A549 (cell line): Measurements from ENCODE around the gene SLC26A9. TPM values are rescaled to one million over a fixed set of nuclear protein-coding genes. Genes with fewer than 3 reads are reported as not detected.
A peak's percentile ranks its signal among the peaks of the same experiment; 100 is the strongest.

Experiments used
- ATAC-seq, 2 experiments: fragments of 200-7000 bp in 1 of 2; fragments of >200 bp in 1 of 2; cut with Nextera tagmentation in 1 of 2; cut with Tn5 transposase in 1 of 2; 3 replicates each; pipeline versions ENCODE4 v1.8.0 to v1.9.1; 2018 to 2020; ENCODE audit warnings: mild to moderate bottlenecking in 1 of 2, moderate library complexity in 1 of 2
- CTCF ChIA-PET: fragments of 300-600 bp; sonication (Branson Sonifier 250); formaldehyde crosslinking; extraction: SDS; loops from one replicate; lab custom pipeline; 2021; ENCODE audit warnings: antibody characterized with exemption, inconsistent platforms; lab: Yijun Ruan, JAX
- POLR2A ChIA-PET: fragments of 350-600 bp; formaldehyde crosslinking; extraction: SDS; loops from one replicate; lab custom pipeline; 2021; ENCODE audit warnings: antibody characterized with exemption, inconsistent platforms; lab: Yijun Ruan, JAX
- DNase-seq, 2 experiments: peaks; one replicate each; pipeline versions ENCODE4 v3.0.0 to v3.0.0-alpha.2; 2011 to 2016; ENCODE audit warnings: low read depth in 1 of 2, low spot score in 1 of 2
- FAIRE-seq: peaks from 2 replicates; lab custom pipeline; 2011; peaks lifted over from hg19 to GRCh38; lab: Jason Lieb, UNC
- H3K27ac ChIP-seq, 2 experiments: fragments of >200 bp; sonication (Bioruptor Twin); formaldehyde crosslinking; 3 replicates each; pipeline ENCODE4 v1.5.1; 2016 to 2017
- H3K4me1 ChIP-seq: fragments of >200 bp; sonication (Bioruptor Twin); formaldehyde crosslinking; 3 replicates; pipeline ENCODE4 v1.6.1; 2016
- H3K4me2 ChIP-seq: fragments of >200 bp; sonication (Bioruptor Twin); formaldehyde crosslinking; 3 replicates; pipeline ENCODE4 v1.6.1; 2016
- H3K4me3 ChIP-seq: fragments of >200 bp; sonication (Bioruptor Twin); formaldehyde crosslinking; 3 replicates; pipeline ENCODE4 v1.5.1; 2016
- H3K9me3 ChIP-seq: fragments of >200 bp; sonication (Bioruptor Twin); formaldehyde crosslinking; 3 replicates; pipeline ENCODE4 v1.6.1; 2016
- FOSL2 ChIP-seq, 2 experiments: fragments of 450-650 bp in 1 of 2; fragments of >200 bp in 1 of 2; sonication (Bioruptor Twin) in 1 of 2; formaldehyde crosslinking; IDR thresholded peaks; 2 replicates each; pipeline versions ENCODE4 v1.5.0 to v1.6.1; 2016 to 2020; ENCODE audit warnings: mild to moderate bottlenecking in 1 of 2, moderate library complexity in 1 of 2
- MAZ ChIP-seq: fragments of 150-350 bp; IDR thresholded peaks from 2 replicates; pipeline ENCODE4 v1.6.1; 2014; ENCODE audit warnings: antibody characterized with exemption, low read depth, low read length, borderline replicate concordance
- POLR2A ChIP-seq: IDR thresholded peaks from 2 replicates; pipeline ENCODE4 v1.6.1; 2012; ENCODE audit warnings: mild to moderate bottlenecking, low read length
- RAD21 ChIP-seq, 2 experiments: fragments of >200 bp in 1 of 2; sonication (Bioruptor Twin) in 1 of 2; formaldehyde crosslinking in 1 of 2; IDR thresholded peaks in 1 of 2; conservative IDR thresholded peaks in 1 of 2; 2 replicates in 1 of 2; 3 replicates in 1 of 2; pipeline ENCODE4 v1.6.1; 2012 to 2018; ENCODE audit warnings: inconsistent platforms in 1 of 2
- RNF2 ChIP-seq: fragments of 200-600 bp; sonication (generic); IDR thresholded peaks from 2 replicates; pipeline ENCODE4 v1.6.1; 2016; ENCODE audit warnings: low read depth, mild to moderate bottlenecking, antibody characterized with exemption, moderate library complexity, borderline replicate concordance
- SMC3 ChIP-seq: fragments of >200 bp; sonication (Bioruptor Twin); formaldehyde crosslinking; IDR thresholded peaks from 3 replicates; pipeline ENCODE4 v1.6.1; 2018; ENCODE audit warnings: inconsistent platforms
- SREBF2 ChIP-seq: fragments of 450-650 bp; IDR thresholded peaks from 2 replicates; pipeline ENCODE4 v1.6.1; 2014; ENCODE audit warnings: mild to moderate bottlenecking, moderate library complexity
- TP53 ChIP-seq: fragments of 250-450 bp; sonication (Bioruptor Pico); IDR thresholded peaks from 2 replicates; pipeline ENCODE4 v1.5.0; 2021; ENCODE audit warnings: mild to moderate bottlenecking, moderate library complexity
- ZFP36 ChIP-seq: fragments of 450-650 bp; IDR thresholded peaks from 2 replicates; pipeline ENCODE4 v1.6.1; 2014; ENCODE audit warnings: borderline replicate concordance; ENCODE audit not compliant: partially characterized antibody
- WGBS: methylation state at CpG from one replicate; pipeline ENCODE4 v1.1.6; 2017; ENCODE audit errors: missing lambda C conversion rate; 5-methylcytosine and 5-hydroxymethylcytosine counted together
- polyA plus RNA-seq, 4 experiments: library from polyadenylated mRNA; depleted of rRNA in 3 of 4; stranded (reverse); fragments of >200 nt; fragmentation: RNase III in 1 of 4; extraction: RNeasy Plus Mini Kit Qiagen cat#74134 plus additional on column Dnase treatment in 1 of 4; gene quantifications; 2 replicates in 3 of 4; 3 replicates in 1 of 4; pipeline ENCODE4 v1.2.3, GENCODE V29; 2011 to 2017
- TF ChIP-seq, protein P1 (sequence below): fragments of >200 bp; sonication (Bioruptor Twin); formaldehyde crosslinking; IDR thresholded peaks from 3 replicates; pipeline ENCODE4 v1.5.1; 2016
- TF ChIP-seq, protein P2 (sequence below): IDR thresholded peaks from 2 replicates; pipeline ENCODE4 v1.6.1; 2012

Gene SLC26A9
- polyA plus RNA-seq, 2 of the 4 experiments (the other 2 are of a cell fraction) = 0.18 to 0.98 TPM

DNA sequence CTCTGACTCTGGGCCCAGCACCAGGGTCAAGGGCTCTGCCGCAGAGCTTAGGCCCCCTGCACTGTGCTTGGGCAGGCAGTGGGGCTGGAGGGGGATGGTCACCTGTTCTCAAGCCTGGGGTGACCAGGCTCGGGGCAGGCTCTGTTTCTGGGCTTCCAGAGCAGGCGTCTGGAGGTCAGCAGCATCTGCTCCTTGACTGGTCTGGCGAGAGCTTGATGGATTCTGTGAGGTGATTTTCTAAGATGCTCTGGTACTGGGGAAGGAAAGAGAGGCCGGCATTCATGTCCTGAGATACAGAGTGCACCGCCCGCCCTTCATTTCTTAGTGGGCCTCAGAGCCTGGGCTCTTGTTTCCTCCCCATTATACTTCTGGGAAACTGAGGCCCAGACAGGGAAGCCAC is 35.4 kb upstream of the SLC26A9 start (continued):
- TF ChIP-seq, protein P1, sequence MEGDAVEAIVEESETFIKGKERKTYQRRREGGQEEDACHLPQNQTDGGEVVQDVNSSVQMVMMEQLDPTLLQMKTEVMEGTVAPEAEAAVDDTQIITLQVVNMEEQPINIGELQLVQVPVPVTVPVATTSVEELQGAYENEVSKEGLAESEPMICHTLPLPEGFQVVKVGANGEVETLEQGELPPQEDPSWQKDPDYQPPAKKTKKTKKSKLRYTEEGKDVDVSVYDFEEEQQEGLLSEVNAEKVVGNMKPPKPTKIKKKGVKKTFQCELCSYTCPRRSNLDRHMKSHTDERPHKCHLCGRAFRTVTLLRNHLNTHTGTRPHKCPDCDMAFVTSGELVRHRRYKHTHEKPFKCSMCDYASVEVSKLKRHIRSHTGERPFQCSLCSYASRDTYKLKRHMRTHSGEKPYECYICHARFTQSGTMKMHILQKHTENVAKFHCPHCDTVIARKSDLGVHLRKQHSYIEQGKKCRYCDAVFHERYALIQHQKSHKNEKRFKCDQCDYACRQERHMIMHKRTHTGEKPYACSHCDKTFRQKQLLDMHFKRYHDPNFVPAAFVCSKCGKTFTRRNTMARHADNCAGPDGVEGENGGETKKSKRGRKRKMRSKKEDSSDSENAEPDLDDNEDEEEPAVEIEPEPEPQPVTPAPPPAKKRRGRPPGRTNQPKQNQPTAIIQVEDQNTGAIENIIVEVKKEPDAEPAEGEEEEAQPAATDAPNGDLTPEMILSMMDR = no peak
- TF ChIP-seq MAZ = no peak
- TF ChIP-seq, all 56 proteins: peak for 0

DNA sequence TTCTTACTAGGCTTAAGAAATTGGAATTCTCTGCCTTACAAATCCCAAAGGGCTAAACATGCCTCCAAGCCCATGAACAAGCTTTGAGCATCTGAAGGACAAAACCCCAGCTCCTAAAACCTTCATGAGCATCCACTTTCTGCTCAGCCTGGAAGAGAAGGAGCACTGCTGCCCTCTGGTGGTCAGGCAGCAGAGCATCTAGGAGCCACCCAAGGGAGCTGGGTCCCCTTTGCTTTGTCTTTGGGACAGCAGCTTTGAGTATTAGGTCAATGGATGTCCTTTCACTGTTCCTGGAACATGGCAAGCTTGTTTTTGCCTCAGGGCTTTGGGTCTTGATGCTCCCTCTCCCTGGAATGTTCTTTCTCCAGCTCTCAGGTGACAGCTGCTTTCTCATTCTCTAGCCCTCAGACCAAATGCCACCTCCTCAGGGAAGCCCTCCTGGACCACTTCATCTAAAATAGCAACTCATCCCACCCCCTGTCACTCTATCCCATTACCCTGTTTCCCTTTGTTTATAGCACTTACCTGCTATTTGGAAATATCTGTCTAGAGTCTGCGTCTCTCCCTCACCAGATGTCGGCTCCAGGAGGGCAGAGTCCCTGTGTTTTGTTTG is 34.3 kb upstream of the SLC26A9 start:
- H3K27ac ChIP-seq = peak overlapping the region; percentile 59 to 77; a peak in 4 of 6 replicates
- peak; percentile 85 to 97 for ATAC-seq
- peak; percentile 70 to 81 for DNase-seq
- TF ChIP-seq ZFP36 (peak; percentile 97), SMC3 (peak; percentile 100), RNF2 (no peak), TP53 (no peak), POLR2A (no peak), RAD21 (conservative IDR thresholded peaks at IDR 0.05 in 1 of 2, IDR thresholded peaks at IDR 0.05 in 1 of 2) (peak; percentile 99)
- TF ChIP-seq, protein P1 = peak; percentile 98
- TF ChIP-seq, all 56 proteins: peak for 4
- Histone ChIP-seq H3K4me3 (no peak overlapping the region), H3K4me1 (peaks cover 16% of the 10 kb centered on the region), H3K9me3 (no peaks in the 10 kb centered on the region), H3K4me2 (no peak overlapping the region; the same call in 2 of the 3 replicates)
- CTCF ChIA-PET = interaction anchor here (0.5 to 13.5 kb wide), 87 partner anchors 8 to 1040 kb away, joined by 3 to 822 read pairs (median 5); partner anchors contain the start of genes PM20D1, RAB29, RAB7B and SLC26A9
- POLR2A ChIA-PET = interaction anchor here (1.0 to 2.0 kb wide), 3 partner anchors 58 to 186 kb away, joined by 3 to 11 read pairs (median 9); no protein-coding TSS in a partner anchor
- no peak for FAIRE-seq
- 87% methylated on average over 2 of the region's 2 CpGs for WGBS

GRCh38 chr1:205976708-205977401 is 33.6 kb upstream of the SLC26A9 start:
- Histone ChIP-seq H3K4me2 (peak overlapping the region; percentile 23; the same call in 2 of the 3 replicates), H3K9me3 (no peaks in the 10 kb centered on the region), H3K4me1 (peaks cover 16% of the 10 kb centered on the region), H3K4me3 (no peak overlapping the region), H3K27ac (peak overlapping the region; percentile 59 to 77; a peak in 4 of 6 replicates)
- ChIA-PET CTCF (interaction anchor here (0.6 to 13.5 kb wide), 84 partner anchors 7 to 502 kb away, joined by 3 to 822 read pairs (median 5); partner anchors contain the start of genes PM20D1, RAB29, RAB7B and SLC26A9), POLR2A (interaction anchor here (1.0 to 2.0 kb wide), 3 partner anchors 57 to 185 kb away, joined by 3 to 11 read pairs (median 9); no protein-coding TSS in a partner anchor)
- peak; percentile 25 to 72; a peak in 4 of 6 replicates for ATAC-seq
- TF ChIP-seq SREBF2 (no peak), FOSL2 (IDR thresholded peaks at IDR 0.05) (no peak), FOSL2 (CRISPR knock-in tag; IDR thresholded peaks at IDR 0.05) (no peak)
- TF ChIP-seq, protein P1 = no peak
- TF ChIP-seq, protein P2, sequence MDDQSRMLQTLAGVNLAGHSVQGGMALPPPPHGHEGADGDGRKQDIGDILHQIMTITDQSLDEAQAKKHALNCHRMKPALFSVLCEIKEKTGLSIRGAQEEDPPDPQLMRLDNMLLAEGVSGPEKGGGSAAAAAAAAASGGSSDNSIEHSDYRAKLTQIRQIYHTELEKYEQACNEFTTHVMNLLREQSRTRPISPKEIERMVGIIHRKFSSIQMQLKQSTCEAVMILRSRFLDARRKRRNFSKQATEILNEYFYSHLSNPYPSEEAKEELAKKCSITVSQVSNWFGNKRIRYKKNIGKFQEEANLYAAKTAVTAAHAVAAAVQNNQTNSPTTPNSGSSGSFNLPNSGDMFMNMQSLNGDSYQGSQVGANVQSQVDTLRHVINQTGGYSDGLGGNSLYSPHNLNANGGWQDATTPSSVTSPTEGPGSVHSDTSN = no peak
- peak in 1 of 2 experiments; percentile 59 for DNase-seq
- FAIRE-seq = no peak
- WGBS = 46% methylated on average over 8 of the region's 8 CpGs
